CD14-positive monocyte (primary cell): ENCODE data around the gene AFF3. TPM values are rescaled to one million over a fixed set of nuclear protein-coding genes. Genes with fewer than 3 reads are reported as not detected.

Source experiments
- DNase-seq, 3 donors: peaks; one replicate each; pipeline ENCODE4 v3.0.0-alpha.2; 2011 to 2022
- H2AFZ ChIP-seq: 2 replicates; pipeline ENCODE4 v1.6.0; 2012; ENCODE audit warnings: mild to moderate bottlenecking, low read depth, low read length, inconsistent platforms; ENCODE audit not compliant: insufficient read depth, poor library complexity, severe bottlenecking
- H3K27ac ChIP-seq, 2 donors: 1 replicate in 1 of 2; 2 replicates in 1 of 2; pipeline ENCODE4 v1.5.1; 2012 to 2013; ENCODE audit warnings: low read length in 2 of 2, control low read depth in 1 of 2, inconsistent platforms in 1 of 2, low read depth in 1 of 2, mild to moderate bottlenecking in 1 of 2
- H3K27me3 ChIP-seq, 2 donors: one replicate each; pipeline versions ENCODE4 v1.6.0 to v1.6.1; 2011 to 2013; ENCODE audit warnings: low read length in 2 of 2; ENCODE audit not compliant: control insufficient read depth in 2 of 2, insufficient read depth in 2 of 2
- H3K36me3 ChIP-seq, 2 donors: replicated peaks in 1 of 2; 1 replicate in 1 of 2; 2 replicates in 1 of 2; pipeline versions ENCODE4 v1.5.1 to v1.6.1; 2012 to 2013; ENCODE audit warnings: low read length in 2 of 2, control low read depth in 1 of 2, inconsistent platforms in 1 of 2, mild to moderate bottlenecking in 1 of 2; ENCODE audit not compliant: insufficient read depth in 2 of 2, control insufficient read depth in 1 of 2
- H3K4me1 ChIP-seq, 2 donors: 1 replicate in 1 of 2; 2 replicates in 1 of 2; pipeline versions ENCODE4 v1.5.1 to v1.6.1; 2012 to 2013; ENCODE audit warnings: low read length in 2 of 2, control low read depth in 1 of 2, inconsistent platforms in 1 of 2, mild to moderate bottlenecking in 1 of 2, moderate library complexity in 1 of 2; ENCODE audit not compliant: insufficient read depth in 2 of 2, control insufficient read depth in 1 of 2
- H3K4me2 ChIP-seq: replicated peaks from 2 replicates; pipeline ENCODE3; 2012; ENCODE audit warnings: low read length, moderate library complexity, mild to moderate bottlenecking; ENCODE audit not compliant: poor library complexity, severe bottlenecking; ENCODE audit errors: extremely low read depth
- H3K4me3 ChIP-seq, 3 experiments: fragments of 200-600 bp in 1 of 3; sonication (generic) in 1 of 3; replicated peaks in 1 of 3; 1 replicate in 2 of 3; 2 replicates in 1 of 3; pipeline ENCODE4 v1.5.1; 2011 to 2013; ENCODE audit warnings: low read length in 3 of 3, mild to moderate bottlenecking in 3 of 3, control low read depth in 2 of 3, low read depth in 2 of 3, inconsistent platforms in 1 of 3, moderate library complexity in 1 of 3
- H3K79me2 ChIP-seq: 2 replicates; pipeline ENCODE4 v1.6.0; 2012; ENCODE audit warnings: mild to moderate bottlenecking, control low read depth, inconsistent platforms, low read length, moderate library complexity; ENCODE audit not compliant: insufficient read depth
- H3K9ac ChIP-seq: 2 replicates; pipeline ENCODE4 v1.6.0; 2017; ENCODE audit warnings: low read length, mild to moderate bottlenecking; ENCODE audit not compliant: insufficient read depth, poor library complexity, severe bottlenecking
- H3K9me3 ChIP-seq, 2 donors: replicated peaks in 1 of 2; 1 replicate in 1 of 2; 2 replicates in 1 of 2; pipeline versions ENCODE4 v1.5.1 to v1.6.1; 2012 to 2013; ENCODE audit warnings: low read length in 2 of 2, control low read depth in 1 of 2; ENCODE audit not compliant: control insufficient read depth in 1 of 2, insufficient read depth in 1 of 2
- H4K20me1 ChIP-seq: 2 replicates; pipeline ENCODE4 v1.6.0; 2012; ENCODE audit warnings: mild to moderate bottlenecking, low read length, control low read depth, moderate library complexity; ENCODE audit not compliant: insufficient read depth
- H3K27ac Mint-ChIP-seq, 7 donors: one replicate each; pipeline ENCODE4 v1.8.0; 2020; ENCODE audit warnings: mild to moderate bottlenecking in 7 of 7, mixed read lengths in 7 of 7, moderate library complexity in 6 of 7, inconsistent platforms in 2 of 7
- H3K27me3 Mint-ChIP-seq, 3 donors: one replicate each; pipeline ENCODE4 v1.8.0; 2021 to 2022; ENCODE audit warnings: low read depth in 3 of 3, mild to moderate bottlenecking in 3 of 3, mixed read lengths in 3 of 3, moderate library complexity in 3 of 3, inconsistent platforms in 1 of 3
- H3K36me3 Mint-ChIP-seq, 2 donors: one replicate each; pipeline ENCODE4 v1.8.0; 2020; ENCODE audit warnings: mixed read lengths in 2 of 2, inconsistent platforms in 1 of 2, mild to moderate bottlenecking in 1 of 2
- H3K4me1 Mint-ChIP-seq: one replicate; pipeline ENCODE4 v1.8.0; 2020; ENCODE audit warnings: mild to moderate bottlenecking, mixed read lengths
- H3K4me3 Mint-ChIP-seq, 2 donors: one replicate each; pipeline ENCODE4 v1.8.0; 2020; ENCODE audit warnings: mild to moderate bottlenecking in 2 of 2, mixed read lengths in 2 of 2, moderate library complexity in 1 of 2
- H3K9me3 Mint-ChIP-seq, 7 donors: one replicate each; pipeline ENCODE4 v1.8.0; 2020 to 2022; ENCODE audit warnings: mixed read lengths in 7 of 7, mild to moderate bottlenecking in 6 of 7, moderate library complexity in 6 of 7, inconsistent platforms in 2 of 7
- CTCF ChIP-seq: fragments of 200-600 bp; IDR thresholded peaks from one replicate; pipeline ENCODE4 v1.8.0; 2022; ENCODE audit warnings: antibody characterized with exemption, mild to moderate bottlenecking
- WGBS: methylation state at CpG from one replicate; pipeline ENCODE4 v1.1.5; 2013; ENCODE audit warnings: missing lambda C conversion rate; ENCODE audit not compliant: insufficient coverage; 5-methylcytosine and 5-hydroxymethylcytosine counted together
- intact Hi-C, 2 donors: fragments of 100-400 bp; cut with micrococcal nuclease; formaldehyde crosslinking; loops; one replicate each; pipeline versions ENCODE4 v1.15.0 to v1.15.1; 2023
- polyA plus RNA-seq, 3 donors: library from polyadenylated mRNA; depleted of rRNA in 1 of 3; unstranded in 2 of 3; stranded (reverse) in 1 of 3; fragments of 300-500 nt in 2 of 3; fragments of >200 nt in 1 of 3; fragmentation: Illumina TruSeq in 2 of 3; gene quantifications; 1 replicate in 2 of 3; 2 replicates in 1 of 3; pipeline ENCODE4 v1.2.3, GENCODE V29; 2012 to 2021

Gene AFF3
- polyA plus RNA-seq, 3 donors: 0.17 to 4.1 (median 0.49) TPM

GRCh38 chr2:99988599-99988998 lies 153.8 kb downstream of the AFF3 start:
- peaks cover 0 to 6% of the 10 kb centered on the region in 2 donors for H3K36me3 Mint-ChIP-seq
- no peak for TF ChIP-seq CTCF
- no CpG with 5 or more reads among the region's 3 CpGs for WGBS
- H3K4me3 Mint-ChIP-seq: no peak overlapping the region
- no peak overlapping the region for H3K27ac ChIP-seq
- intact Hi-C loops: no loop called here
- no peak overlapping the region for H3K4me2 ChIP-seq
- H3K4me3 ChIP-seq: no peak overlapping the region
- H2AFZ ChIP-seq: no peak overlapping the region
- DNase-seq: no peak
- H3K9ac ChIP-seq: no peak overlapping the region
- H3K9me3 ChIP-seq: no peaks in the 10 kb centered on the region
- H3K27me3 ChIP-seq: no peaks in the 10 kb centered on the region
- H3K36me3 ChIP-seq: no peaks in the 10 kb centered on the region
- no peaks in the 10 kb centered on the region for H4K20me1 ChIP-seq
- no peak overlapping the region for H3K27ac Mint-ChIP-seq
- H3K27me3 Mint-ChIP-seq: no peaks in the 10 kb centered on the region
- H3K4me1 ChIP-seq: no peaks in the 10 kb centered on the region
- H3K79me2 ChIP-seq: no peaks in the 10 kb centered on the region
- H3K4me1 Mint-ChIP-seq: no peaks in the 10 kb centered on the region
- H3K9me3 Mint-ChIP-seq: no peaks in the 10 kb centered on the region

GRCh38 chr2:99987160-99987559 lies 155.2 kb downstream of the AFF3 start:
- intact Hi-C loops: no loop called here
- Histone ChIP-seq H3K4me1 (no peaks in the 10 kb centered on the region), H3K36me3 (no peaks in the 10 kb centered on the region), H3K79me2 (no peaks in the 10 kb centered on the region), H3K9ac (no peak overlapping the region), H3K4me2 (no peak overlapping the region), H3K27ac (no peak overlapping the region), H3K9me3 (no peaks in the 10 kb centered on the region), H3K4me3 (no peak overlapping the region), H2AFZ (no peak overlapping the region), H4K20me1 (no peaks in the 10 kb centered on the region), H3K27me3 (no peaks in the 10 kb centered on the region)
- Mint-ChIP-seq H3K27ac (no peak overlapping the region), H3K27me3 (no peaks in the 10 kb centered on the region), H3K9me3 (peaks cover 0 to 2% (median 0%) of the 10 kb centered on the region in 7 donors), H3K36me3 (peaks cover 2 to 11% of the 10 kb centered on the region in 2 donors), H3K4me3 (no peak overlapping the region), H3K4me1 (no peaks in the 10 kb centered on the region)
- 100% methylated on average over 4 of the region's 4 CpGs for WGBS
- no peak for DNase-seq
- no peak for TF ChIP-seq CTCF
